Midbrain (tissue), 1 donor: ENCODE data around the gene CD81.

ENCODE experiments used
- DNase-seq: peaks from one replicate; lab custom pipeline; 2025; lab: John Stamatoyannopoulos, UW

The CD81 gene

DNA sequence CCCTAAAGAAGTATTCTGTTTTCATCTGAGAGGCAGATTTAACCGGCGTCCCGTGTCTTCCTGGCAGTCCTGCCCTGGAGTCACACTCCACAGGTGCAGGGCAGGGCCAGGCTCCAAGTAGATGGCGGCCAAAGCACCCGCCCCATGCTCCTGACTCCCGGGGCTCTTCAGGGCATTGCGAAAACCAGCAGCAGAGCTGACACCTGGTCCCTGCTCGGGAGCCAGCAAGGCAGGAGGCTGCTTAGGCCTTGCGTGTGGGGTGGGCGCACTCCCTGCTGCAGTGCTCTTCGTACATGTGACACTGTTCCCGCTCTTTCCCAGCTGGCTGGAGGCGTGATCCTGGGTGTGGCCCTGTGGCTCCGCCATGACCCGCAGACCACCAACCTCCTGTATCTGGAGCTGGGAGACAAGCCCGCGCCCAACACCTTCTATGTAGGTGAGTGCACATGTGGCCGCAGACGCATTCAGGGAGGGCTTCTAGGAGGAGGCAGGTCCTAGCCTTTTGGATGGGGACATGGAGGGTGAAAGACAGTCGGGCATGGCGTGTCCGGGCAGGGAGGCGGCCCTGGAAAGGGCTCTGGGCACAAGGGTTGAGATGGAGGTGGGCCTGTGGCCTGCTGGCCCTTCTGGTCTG lies 13.1 kb downstream of the CD81 start:
- no peak for DNase-seq

DNA sequence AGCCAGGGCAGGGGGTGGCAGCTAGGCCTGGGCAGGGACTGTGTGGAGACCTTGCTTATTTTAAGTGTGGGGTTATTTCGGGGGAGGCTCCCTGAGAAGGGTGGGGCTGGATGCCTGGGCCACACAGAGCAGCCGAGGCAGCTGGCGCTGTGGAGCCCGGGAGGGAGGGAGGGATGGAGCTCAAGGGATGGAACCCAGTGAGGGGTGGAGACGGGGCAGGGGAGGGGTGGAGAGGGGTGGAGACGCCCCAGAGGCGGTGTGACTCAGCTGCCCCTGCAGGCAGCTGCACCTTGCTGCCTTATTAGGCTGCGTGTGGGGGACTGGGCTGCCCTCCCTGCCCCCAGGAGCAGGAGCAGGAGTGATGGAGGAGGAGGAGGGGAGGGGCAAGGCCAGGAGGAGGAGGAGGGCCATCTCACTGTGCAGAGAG lies 13.6 kb downstream of the CD81 start:
- no peak for DNase-seq

DNA sequence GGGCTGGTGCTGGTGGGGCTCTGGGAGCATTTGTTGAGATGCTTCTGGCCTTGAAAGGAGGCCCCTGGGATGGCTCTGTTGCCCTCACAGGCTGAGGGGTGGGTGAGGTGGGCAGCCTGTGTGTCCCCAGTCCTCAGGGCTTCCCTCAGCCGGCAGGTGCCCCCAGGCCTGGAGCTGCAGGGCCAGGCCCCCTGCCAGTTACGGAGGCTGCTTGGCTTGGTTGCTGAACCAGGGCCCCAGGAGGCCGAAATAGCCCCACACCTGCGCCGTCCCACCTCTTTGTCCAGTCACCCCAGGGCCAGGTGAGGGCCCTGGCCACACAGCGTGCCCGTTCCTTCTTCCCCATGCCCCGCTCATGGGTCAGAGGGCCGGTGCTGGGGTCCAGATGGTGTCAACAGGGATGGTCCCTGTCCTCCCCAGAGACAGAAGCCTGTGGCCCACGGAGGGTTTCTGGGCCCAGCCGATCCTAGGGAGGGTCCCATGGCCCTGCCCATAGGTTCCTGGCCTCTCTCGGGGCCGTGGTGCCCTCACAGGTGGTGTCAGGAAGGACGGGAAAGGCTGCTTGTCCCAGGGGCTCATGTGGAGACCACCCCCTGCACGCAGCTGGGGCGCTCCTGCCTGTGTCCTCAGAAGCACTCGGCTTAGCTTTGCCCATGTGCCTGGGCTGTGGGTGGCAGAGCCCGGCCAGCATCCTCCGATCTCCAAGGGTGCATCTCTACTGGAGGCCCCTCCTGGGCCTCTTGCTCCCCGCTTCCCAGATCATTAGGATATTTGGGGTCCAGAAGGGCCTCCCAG lies 14.3 kb downstream of the CD81 start:
- DNase-seq = no peak

GRCh38 chr11:2392241-2392959 lies 15.3 kb downstream of the CD81 start:
- no peak for DNase-seq

GRCh38 chr11:2393111-2393868 lies 16.2 kb downstream of the CD81 start:
- DNase-seq = no peak

DNA sequence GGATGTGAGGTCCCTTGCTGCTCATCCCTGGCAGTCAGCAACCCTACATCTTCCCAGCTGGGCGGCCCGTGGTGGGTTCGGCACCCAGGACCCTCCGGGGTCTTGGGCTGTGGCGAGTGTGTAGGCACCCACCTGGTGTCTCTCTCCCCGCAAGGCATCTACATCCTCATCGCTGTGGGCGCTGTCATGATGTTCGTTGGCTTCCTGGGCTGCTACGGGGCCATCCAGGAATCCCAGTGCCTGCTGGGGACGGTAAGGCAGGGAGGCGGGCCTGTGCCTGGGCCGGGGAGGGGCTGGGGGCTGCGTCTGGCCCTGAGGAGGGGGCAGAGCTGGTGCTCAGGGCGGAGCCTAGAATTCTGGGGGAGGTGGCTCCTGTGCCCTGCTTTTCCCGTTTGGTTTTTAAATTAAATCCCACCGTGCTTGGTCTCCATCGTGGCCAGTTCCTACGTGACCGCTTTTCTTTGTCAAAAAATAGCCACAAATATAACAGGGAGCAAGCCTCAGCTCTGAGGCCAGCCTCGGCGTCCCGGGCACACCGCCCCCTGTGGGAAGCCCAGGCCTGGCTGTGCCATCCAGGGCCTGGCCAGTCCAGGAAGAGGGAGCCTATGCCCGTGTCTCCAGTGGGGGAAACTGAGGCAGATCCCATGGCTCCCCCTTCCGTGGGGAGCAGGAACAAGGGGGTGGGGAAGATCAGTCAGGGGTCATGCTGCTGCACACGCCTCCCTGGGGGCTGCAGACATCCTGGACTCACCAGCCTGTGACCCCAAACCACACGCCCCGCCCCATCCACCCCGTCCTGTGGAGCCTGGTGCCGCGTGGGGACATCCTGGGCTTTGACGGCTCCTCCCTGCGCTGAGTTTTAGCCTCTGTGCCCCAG lies 17.1 kb downstream of the CD81 start:
- DNase-seq = no peak

- no peak for DNase-seq
Measured at GRCh38 chr11:2394818-2395105, 17.7 kb downstream of the CD81 start.

DNA sequence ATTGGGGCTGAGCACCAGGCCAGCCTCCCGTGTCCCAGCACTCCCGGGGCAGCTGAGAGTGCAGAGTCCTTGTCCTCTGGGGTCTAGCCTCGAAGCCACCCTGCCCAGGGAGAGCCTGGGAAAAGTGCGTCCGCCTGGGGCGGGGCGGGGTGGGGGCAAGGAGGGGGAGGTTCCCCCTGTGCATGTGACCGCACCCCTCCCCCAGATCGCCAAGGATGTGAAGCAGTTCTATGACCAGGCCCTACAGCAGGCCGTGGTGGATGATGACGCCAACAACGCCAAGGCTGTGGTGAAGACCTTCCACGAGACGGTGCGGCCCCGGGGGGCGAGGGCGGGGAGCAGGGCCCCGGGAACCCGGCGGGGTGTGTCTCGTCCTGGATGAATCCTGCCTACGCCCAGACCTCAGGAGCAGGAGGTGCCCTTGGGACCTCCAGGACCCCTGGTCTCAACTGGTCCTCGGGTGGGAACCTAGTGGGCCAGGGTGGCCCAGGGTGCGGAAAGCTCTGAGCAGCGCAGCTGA lies 18.2 kb downstream of the CD81 start:
- DNase-seq = no peak

DNA sequence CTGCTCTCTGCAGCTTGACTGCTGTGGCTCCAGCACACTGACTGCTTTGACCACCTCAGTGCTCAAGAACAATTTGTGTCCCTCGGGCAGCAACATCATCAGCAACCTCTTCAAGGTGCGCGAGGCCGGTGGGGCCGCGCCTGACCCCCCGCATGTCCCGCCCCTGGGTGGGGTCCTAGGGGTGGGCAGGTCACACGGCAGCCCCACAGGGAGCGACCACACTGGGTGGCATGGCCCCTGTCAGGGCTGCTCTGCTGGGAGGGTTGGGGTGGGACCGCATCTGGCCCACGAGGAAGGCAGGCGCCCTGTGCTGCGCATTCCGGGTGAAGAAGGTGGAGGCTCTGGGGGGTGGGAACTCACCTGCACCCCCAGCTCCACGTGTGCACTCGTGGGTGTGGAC lies 18.7 kb downstream of the CD81 start:
- no peak for DNase-seq

DNA sequence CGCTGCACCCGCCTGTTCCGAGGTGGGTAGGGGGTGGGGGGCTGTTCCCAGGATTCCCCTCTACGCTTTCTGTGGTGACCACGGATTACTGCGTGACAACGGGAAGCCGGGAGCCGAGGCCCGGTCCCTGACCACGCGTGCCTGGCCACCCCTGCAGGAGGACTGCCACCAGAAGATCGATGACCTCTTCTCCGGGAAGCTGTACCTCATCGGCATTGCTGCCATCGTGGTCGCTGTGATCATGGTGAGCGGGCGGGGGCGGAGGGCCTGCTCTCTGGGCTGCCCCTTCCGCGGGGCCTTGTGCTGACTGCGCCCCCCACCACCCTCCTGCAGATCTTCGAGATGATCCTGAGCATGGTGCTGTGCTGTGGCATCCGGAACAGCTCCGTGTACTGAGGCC lies 19.4 kb downstream of the CD81 start:
- no peak for DNase-seq

DNA sequence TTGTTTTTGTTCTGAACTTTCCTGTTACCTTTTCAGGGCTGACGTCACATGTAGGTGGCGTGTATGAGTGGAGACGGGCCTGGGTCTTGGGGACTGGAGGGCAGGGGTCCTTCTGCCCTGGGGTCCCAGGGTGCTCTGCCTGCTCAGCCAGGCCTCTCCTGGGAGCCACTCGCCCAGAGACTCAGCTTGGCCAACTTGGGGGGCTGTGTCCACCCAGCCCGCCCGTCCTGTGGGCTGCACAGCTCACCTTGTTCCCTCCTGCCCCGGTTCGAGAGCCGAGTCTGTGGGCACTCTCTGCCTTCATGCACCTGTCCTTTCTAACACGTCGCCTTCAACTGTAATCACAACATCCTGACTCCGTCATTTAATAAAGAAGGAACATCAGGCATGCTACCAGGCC lies 19.9 kb downstream of the CD81 start:
- DNase-seq = no peak

GRCh38 chr11:2398664-2399355 lies 21.7 kb downstream of the CD81 start:
- DNase-seq = no peak

- DNase-seq = no peak
Measured at GRCh38 chr11:2399488-2400068, 22.5 kb downstream of the CD81 start.

- peak; percentile 100 for DNase-seq
Measured at GRCh38 chr11:2400069-2400761, 23.1 kb downstream of the CD81 start, which contains the start of gene TSSC4. Gene TSSC4 (plus strand): TSS chr11:2400750. CDS start chr11:2402634, 1,884 bp downstream.

GRCh38 chr11:2400762-2401435 lies 23.8 kb downstream of the CD81 start:
- DNase-seq = no peak

- no peak for DNase-seq
Measured at GRCh38 chr11:2401436-2401984, 24.4 kb downstream of the CD81 start.

- no peak for DNase-seq
Measured at GRCh38 chr11:2402106-2402505, 25.0 kb downstream of the CD81 start.

GRCh38 chr11:2402890-2403645 lies 26.0 kb downstream of the CD81 start:
- DNase-seq = no peak
